Right lung (tissue), 5 donors: ENCODE results near the gene FOLR1. TPM values are rescaled to one million over a fixed set of nuclear protein-coding genes. Genes with fewer than 3 reads are reported as not detected.

Source experiments
- DNase-seq, 2 donors: peaks; one replicate each; pipeline ENCODE4 v3.0.0-alpha.2; 2013
- polyA plus RNA-seq, 5 donors: library from polyadenylated mRNA; unstranded; fragments of 120-200 nt; gene quantifications; one replicate each; pipeline versions ENCODE4 v1.2.1 to v1.2.3, GENCODE V29; 2013; ENCODE audit warnings: inconsistent platforms in 1 of 5, low replicate concordance in 1 of 5; ENCODE audit not compliant: insufficient read length in 5 of 5, insufficient read depth in 1 of 5

FOLR1 gene
- polyA plus RNA-seq, 5 donors: 52.6 to 97.6 (median 70.6) TPM

DNA sequence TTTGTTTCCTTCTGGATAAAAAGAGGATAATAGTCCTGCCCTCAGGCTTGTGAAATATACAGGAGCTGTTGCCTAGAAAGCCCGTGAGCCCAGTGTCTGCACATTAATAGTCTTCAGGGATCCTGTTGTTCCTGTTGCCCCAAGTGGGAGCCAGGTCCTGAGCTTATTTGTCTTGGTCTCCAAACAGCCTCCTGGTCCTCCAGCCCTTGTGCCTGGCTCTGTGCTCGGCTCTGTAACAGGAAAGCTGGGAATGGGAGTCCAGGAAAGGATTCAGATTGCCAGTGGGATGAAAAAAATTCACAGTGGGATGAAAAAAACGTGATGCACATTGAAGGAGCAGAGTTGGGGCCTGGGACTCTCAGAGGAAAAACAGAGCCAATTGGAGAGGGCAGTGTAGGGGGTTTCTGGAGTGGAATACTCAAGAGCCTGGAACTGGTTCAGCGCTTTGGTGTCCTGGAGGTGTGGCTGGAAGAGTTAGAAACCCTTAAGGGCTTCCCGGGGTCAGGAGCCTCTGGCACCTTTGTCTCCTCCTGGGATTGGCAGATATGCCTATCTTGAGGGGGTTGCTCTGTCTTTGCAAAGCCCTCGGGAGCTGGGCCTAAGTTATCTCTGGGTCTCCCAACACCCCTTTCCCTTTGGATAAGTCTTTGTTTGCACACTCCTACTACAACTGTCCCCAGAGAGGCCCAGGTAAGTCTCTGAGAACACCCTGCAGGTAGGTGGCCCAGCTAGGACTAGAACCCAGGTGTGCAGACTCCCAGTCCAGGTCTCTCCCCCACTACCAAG is 30.4 kb downstream of the FOLR1 start:
- DNase-seq: no peak

DNA sequence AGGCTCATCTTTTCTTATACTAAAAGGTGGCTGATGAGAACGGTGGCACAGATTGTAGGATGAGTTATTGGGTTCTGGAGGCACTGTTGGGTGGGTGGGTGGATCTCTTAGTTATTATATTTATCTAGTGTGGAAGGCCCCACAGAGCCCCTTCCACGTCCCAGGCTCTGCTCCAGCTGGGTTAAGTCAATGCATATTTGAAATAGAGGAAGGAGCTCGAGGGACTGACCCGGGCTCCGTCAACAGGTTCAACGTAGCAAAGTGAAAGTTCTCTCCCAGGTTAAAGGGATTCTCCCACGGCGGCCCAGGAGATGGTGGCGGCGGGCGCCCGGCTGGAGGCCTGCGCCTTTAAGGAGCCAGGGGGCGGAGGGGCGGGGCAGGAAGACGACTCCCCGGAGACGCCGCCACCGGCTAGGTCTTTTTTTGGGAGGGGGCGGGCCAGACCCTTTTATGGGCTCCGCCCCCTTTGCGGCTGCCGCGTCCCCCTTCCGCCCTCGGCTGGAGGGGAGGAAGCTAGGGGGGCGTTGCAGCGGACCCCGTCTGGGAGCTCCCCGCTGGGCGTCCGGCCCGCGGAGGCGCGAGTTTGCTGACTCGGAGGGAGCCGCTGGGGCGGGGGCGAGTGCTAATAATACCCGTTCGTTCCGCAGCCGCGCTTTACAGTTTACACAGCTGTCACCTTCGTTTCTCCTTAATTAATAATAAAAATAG is 31.1 kb downstream of the FOLR1 start:
- DNase-seq: peak; percentile 97

- DNase-seq: peak; percentile 80 to 85
These were observed 31.9 kb downstream of the FOLR1 start for GRCh38 chr11:72223615-72224563.

- peak; percentile 56 to 59 for DNase-seq
These were observed 32.8 kb downstream of the FOLR1 start, which contains the start of gene INPPL1 for GRCh38 chr11:72224564-72225410. TSS of gene INPPL1 (plus strand) at chr11:72224767. CDS start at chr11:72224985, 218 bp downstream.

GRCh38 chr11:72225411-72225951 is 33.5 kb downstream of the FOLR1 start:
- no peak for DNase-seq

DNA sequence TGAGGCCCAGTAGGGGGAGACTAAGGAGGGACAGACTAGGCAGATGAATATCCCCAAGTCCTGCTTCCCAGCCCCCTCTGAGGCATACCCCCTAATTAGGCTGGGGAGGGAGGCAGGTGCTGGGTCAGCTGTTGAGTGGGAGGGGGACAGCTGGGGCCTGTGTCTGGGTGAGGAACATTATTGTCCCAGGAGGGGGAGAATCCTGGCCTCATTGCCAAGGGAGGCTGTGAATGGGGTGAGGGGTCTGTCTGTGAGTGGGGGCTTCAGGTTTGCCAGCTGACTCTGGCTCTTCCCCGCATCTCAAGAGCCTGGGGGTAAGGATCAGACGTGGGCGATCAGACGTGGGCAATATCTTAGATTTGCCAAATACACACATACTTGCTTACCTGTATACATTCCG is 34.8 kb downstream of the FOLR1 start:
- no peak for DNase-seq

- DNase-seq: no peak
These were observed 35.6 kb downstream of the FOLR1 start for GRCh38 chr11:72227316-72228228.

DNA sequence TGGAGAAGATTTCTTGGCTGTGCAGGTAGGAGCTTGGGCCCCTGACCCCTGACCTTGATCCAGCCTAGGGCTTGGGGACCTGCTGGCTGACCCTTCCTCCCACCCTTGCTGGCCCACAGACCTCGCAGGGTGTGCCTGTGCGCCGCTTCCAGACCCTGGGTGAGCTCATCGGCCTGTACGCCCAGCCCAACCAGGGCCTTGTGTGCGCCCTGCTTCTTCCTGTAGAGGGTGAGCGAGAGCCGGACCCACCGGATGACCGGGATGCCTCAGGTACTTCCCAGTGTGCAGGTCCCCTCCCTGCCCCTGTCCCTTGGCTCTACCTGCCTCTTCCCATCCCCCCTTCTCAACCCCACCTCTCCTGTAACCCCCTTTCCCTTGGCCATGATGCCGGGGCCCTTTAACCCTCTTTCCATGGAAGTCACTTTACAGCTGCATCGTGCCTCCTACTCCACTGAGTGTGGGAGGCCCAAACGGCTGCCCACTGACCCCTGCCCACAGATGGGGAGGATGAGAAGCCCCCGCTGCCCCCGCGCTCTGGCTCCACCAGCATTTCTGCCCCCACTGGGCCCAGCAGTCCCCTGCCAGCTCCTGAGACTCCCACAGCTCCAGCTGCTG is 36.4 kb downstream of the FOLR1 start:
- DNase-seq: no peak

DNA sequence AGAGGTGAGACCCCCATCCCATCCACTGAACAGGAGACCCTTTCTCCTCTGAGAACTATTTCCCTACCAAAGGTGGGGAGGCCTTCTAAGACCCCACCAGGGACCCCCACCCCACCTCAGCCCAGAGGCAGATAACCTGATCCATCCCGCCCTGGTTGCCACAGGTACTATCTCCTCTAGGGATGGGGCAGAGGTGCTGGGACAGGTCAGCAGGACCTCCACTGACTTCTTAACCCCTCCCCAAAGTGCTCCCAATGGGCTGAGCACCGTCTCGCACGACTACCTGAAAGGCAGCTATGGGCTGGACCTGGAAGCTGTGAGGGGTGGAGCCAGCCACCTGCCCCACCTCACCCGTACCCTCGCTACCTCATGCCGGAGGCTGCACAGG is 36.9 kb downstream of the FOLR1 start:
- DNase-seq: no peak

- no peak for DNase-seq
These were observed 37.5 kb downstream of the FOLR1 start for GRCh38 chr11:72229336-72229924.

- no peak for DNase-seq
These were observed 38.2 kb downstream of the FOLR1 start for GRCh38 chr11:72229925-72230763.

GRCh38 chr11:72230764-72231365 is 38.9 kb downstream of the FOLR1 start:
- no peak for DNase-seq

GRCh38 chr11:72231396-72232259 is 39.7 kb downstream of the FOLR1 start:
- no peak for DNase-seq

GRCh38 chr11:72232260-72233055 is 40.5 kb downstream of the FOLR1 start:
- no peak for DNase-seq

DNA sequence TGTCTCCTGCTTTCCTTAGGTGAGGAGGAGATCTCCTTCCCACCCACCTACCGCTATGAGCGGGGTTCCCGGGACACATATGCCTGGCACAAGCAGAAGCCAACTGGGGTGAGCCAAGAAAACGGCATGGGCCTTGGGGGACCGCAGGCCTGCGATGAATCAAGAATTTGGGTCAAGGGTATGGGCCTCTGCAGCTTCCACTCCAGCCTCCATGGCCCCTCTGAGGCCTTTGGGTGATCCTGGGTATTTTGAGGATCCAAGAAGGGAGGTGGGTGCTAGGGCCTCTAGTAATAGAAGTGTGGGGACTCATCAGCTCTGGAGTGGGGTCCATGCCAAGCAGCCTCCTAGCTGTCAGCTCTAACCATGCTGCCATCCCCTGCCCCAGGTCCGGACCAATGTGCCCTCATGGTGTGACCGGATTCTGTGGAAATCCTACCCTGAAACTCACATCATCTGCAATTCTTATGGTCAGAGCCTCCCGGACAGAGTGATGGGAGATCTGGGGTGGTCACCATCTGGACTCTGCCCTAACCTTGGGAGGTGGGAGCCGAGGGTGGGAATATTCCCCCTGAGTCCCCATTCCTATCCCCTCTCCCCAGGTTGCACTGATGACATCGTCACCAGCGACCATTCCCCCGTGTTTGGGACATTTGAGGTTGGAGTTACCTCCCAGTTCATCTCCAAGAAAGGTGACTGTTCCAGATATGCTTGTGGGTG is 41.3 kb downstream of the FOLR1 start:
- no peak for DNase-seq
